ENCODE data around the gene HADHB.

HADHB gene

DNA sequence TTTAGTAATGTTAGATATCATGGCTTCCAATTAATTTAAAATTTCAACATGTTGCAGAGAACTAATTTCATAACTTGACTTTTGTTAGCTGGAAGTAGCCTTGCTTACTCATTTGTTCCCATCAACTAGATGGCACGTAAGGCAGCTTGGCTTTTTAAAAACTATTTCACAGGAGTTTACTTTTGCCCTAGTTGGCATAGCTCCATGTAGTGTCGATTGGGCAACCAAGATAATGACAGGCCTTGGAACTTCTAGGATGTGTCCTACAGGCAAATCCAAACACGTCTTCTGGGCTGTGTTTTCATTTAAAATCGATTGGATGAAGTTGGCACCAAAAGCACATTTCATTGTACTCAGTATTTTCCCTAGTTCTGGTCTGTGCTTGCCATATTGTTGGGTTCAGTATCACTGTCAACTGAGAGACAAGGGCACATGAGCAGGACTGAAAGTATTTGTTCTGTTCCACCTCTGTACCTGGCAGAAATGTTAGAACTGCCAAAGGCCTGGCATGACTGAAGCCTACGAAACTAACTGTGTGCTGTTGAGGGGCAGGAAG is 29.4 kb downstream of the HADHB start:
- Histone ChIP-seq H3K4me1 (ENCODE audit: insufficient read depth, low read length, severe bottlenecking) (peaks cover 10% of the 10 kb centered on the region), H3F3A (ENCODE audit: insufficient read depth, low read length) (no peaks in the 10 kb centered on the region), H3K9me2 (ENCODE audit: low read depth, low read length) (no peaks in the 10 kb centered on the region), H2AFZ (ENCODE audit: low read length) (no peak overlapping the region), H4K20me1 (ENCODE audit: insufficient read depth, low read length) (no peaks in the 10 kb centered on the region), H3K9ac (ENCODE audit: low read length) (no peak overlapping the region), H3K36me3 (ENCODE audit: insufficient read depth, low read length) (peaks cover 17% of the 10 kb centered on the region; the same call in 1 of the 2 replicates), H3K9me3 (ENCODE audit: low read length) (no peaks in the 10 kb centered on the region), H3K4me3 (ENCODE audit: low read depth, low read length, poor library complexity, severe bottlenecking) (no peak overlapping the region), H3K27me3 (ENCODE audit: insufficient read depth, low read length) (no peaks in the 10 kb centered on the region), H3K4me2 (ENCODE audit: low read length) (no peak overlapping the region), H3K27ac (ENCODE audit: low read depth, low read length, poor library complexity, severe bottlenecking) (no peak overlapping the region), H3K79me2 (ENCODE audit: insufficient read depth, low read length) (no peaks in the 10 kb centered on the region)
- TF ChIP-seq, protein P1, sequence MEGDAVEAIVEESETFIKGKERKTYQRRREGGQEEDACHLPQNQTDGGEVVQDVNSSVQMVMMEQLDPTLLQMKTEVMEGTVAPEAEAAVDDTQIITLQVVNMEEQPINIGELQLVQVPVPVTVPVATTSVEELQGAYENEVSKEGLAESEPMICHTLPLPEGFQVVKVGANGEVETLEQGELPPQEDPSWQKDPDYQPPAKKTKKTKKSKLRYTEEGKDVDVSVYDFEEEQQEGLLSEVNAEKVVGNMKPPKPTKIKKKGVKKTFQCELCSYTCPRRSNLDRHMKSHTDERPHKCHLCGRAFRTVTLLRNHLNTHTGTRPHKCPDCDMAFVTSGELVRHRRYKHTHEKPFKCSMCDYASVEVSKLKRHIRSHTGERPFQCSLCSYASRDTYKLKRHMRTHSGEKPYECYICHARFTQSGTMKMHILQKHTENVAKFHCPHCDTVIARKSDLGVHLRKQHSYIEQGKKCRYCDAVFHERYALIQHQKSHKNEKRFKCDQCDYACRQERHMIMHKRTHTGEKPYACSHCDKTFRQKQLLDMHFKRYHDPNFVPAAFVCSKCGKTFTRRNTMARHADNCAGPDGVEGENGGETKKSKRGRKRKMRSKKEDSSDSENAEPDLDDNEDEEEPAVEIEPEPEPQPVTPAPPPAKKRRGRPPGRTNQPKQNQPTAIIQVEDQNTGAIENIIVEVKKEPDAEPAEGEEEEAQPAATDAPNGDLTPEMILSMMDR (IDR thresholded peaks at IDR 0.05; ENCODE audit: low read length), result no peak
- TF ChIP-seq EZH2 (IDR thresholded peaks at IDR 0.05; ENCODE audit: borderline replicate concordance, low read length), result no peak

DNA sequence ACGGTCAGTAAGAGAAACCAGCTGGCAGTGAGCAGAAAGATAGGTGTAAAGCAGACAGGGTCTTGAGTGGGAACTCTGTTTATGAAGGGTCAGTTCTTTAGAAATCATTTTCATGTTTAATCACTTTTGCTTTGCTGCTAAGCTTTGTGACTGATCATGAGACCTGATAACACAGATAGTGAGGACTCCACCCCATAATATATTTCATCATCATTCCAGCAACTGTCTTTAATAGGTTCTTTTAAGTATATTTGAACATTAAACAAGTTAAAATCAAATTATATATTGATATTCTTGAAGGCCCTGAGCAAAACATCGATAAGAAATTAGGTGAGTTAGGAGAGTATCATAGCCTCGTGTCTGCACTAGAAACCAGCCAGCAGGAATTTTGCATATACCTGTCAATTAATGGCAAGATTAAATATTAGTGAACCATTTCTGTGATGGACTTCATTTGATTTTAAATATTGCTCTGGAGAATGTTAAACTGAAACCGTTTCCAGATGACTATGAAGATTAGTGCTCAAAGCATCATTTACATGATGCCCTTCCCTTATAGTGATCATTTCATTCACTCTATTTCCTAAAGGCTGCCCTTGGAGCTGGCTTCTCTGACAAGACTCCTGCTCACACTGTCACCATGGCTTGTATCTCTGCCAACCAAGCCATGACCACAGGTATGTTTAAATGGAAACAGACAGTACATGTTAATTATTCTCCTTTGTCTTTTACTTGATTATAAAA is 31.9 kb downstream of the HADHB start:
- Histone ChIP-seq H3K9me2 (ENCODE audit: low read depth, low read length) (no peaks in the 10 kb centered on the region), H4K20me1 (ENCODE audit: insufficient read depth, low read length) (no peaks in the 10 kb centered on the region), H3K79me2 (ENCODE audit: insufficient read depth, low read length) (no peaks in the 10 kb centered on the region), H3K9me3 (ENCODE audit: low read length) (no peaks in the 10 kb centered on the region), H3K4me1 (ENCODE audit: insufficient read depth, low read length, severe bottlenecking) (no peaks in the 10 kb centered on the region), H3K4me3 (ENCODE audit: low read depth, low read length, poor library complexity, severe bottlenecking) (no peak overlapping the region), H3K4me2 (ENCODE audit: low read length) (no peak overlapping the region), H3K27me3 (ENCODE audit: insufficient read depth, low read length) (no peaks in the 10 kb centered on the region), H3K27ac (ENCODE audit: low read depth, low read length, poor library complexity, severe bottlenecking) (no peak overlapping the region), H2AFZ (ENCODE audit: low read length) (no peak overlapping the region), H3K36me3 (ENCODE audit: insufficient read depth, low read length) (peaks cover 37% of the 10 kb centered on the region; the same call in 1 of the 2 replicates), H3K9ac (ENCODE audit: low read length) (no peak overlapping the region), H3F3A (ENCODE audit: insufficient read depth, low read length) (no peaks in the 10 kb centered on the region)
- TF ChIP-seq, protein P1 (IDR thresholded peaks at IDR 0.05; ENCODE audit: low read length), result no peak
- no peak for TF ChIP-seq EZH2 (IDR thresholded peaks at IDR 0.05; ENCODE audit: borderline replicate concordance, low read length)

GRCh38 chr2:26279886-26280285 is 35.1 kb downstream of the HADHB start:
- peaks cover 58% of the 10 kb centered on the region for H3K36me3 ChIP-seq (ENCODE audit: insufficient read depth, low read length)
- H3K9me2 ChIP-seq (ENCODE audit: low read depth, low read length), result no peaks in the 10 kb centered on the region
- TF ChIP-seq, protein P1 (IDR thresholded peaks at IDR 0.05; ENCODE audit: low read length), result no peak
- no peak for TF ChIP-seq EZH2 (IDR thresholded peaks at IDR 0.05; ENCODE audit: borderline replicate concordance, low read length)
- H3K4me3 ChIP-seq (ENCODE audit: low read depth, low read length, poor library complexity, severe bottlenecking), result no peak overlapping the region
- H3K27me3 ChIP-seq (ENCODE audit: insufficient read depth, low read length), result no peaks in the 10 kb centered on the region
- no peaks in the 10 kb centered on the region for H3F3A ChIP-seq (ENCODE audit: insufficient read depth, low read length)
- H3K27ac ChIP-seq (ENCODE audit: low read depth, low read length, poor library complexity, severe bottlenecking), result no peak overlapping the region
- H3K4me1 ChIP-seq (ENCODE audit: insufficient read depth, low read length, severe bottlenecking), result no peaks in the 10 kb centered on the region
- no peaks in the 10 kb centered on the region for H3K79me2 ChIP-seq (ENCODE audit: insufficient read depth, low read length)
- H3K9ac ChIP-seq (ENCODE audit: low read length), result no peak overlapping the region
- no peaks in the 10 kb centered on the region for H4K20me1 ChIP-seq (ENCODE audit: insufficient read depth, low read length)
- H2AFZ ChIP-seq (ENCODE audit: low read length), result no peak overlapping the region
- H3K4me2 ChIP-seq (ENCODE audit: low read length), result no peak overlapping the region
- no peaks in the 10 kb centered on the region for H3K9me3 ChIP-seq (ENCODE audit: low read length)

Data from OCI-LY1 (cell line).